A204.1 (cell line): ENCODE data around the gene HOXD12.

Source experiments
- FAIRE-seq: peaks from 2 replicates; lab custom pipeline; 2012; peaks lifted over from hg19 to GRCh38; lab: Jason Lieb, UNC

Gene HOXD12

GRCh38 chr2:176105078-176105729 is 5.6 kb downstream of the HOXD12 start:
- FAIRE-seq: no peak

DNA sequence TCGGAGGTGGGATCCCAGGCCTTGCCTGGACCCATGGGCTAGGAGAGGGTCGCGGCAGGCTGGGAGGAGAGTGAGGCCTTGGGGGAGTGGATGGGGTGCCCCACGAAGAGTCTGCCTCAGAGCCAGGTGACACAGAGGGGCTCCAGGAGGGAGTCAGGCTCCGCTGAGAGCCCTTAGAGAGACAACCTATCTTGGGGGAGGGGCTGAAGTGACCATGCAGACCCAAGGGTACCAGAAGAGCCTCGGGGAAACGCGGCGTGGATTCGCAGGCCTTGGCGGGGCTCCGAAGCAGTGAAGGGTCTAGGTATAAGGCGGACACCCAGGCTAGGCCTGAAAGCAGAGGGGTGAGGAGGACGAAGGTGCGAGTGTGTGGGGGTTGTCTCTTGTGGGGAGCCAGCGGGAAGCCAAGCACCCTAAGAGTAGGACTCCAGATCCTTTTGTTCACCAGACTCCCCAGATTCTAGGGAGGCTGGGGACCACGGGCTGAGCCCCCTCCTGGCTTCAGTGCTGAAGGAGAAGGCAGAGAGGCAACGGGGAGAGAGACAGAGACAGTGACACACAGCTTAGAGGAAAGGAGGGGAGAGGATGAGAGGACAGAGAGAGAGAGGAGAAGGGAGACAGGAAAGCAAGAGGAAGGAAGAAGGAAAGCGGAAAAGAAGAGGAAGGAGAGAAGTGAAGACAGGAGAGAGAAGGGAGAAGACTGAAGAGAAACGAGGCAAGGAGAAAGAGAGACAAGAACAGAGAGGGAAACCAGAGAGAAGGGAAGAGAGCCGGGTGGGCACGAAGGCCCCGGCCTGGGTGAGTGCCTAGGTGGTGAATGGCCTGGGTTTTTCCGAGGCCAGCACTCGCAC is 6.4 kb downstream of the HOXD12 start:
- no peak for FAIRE-seq

DNA sequence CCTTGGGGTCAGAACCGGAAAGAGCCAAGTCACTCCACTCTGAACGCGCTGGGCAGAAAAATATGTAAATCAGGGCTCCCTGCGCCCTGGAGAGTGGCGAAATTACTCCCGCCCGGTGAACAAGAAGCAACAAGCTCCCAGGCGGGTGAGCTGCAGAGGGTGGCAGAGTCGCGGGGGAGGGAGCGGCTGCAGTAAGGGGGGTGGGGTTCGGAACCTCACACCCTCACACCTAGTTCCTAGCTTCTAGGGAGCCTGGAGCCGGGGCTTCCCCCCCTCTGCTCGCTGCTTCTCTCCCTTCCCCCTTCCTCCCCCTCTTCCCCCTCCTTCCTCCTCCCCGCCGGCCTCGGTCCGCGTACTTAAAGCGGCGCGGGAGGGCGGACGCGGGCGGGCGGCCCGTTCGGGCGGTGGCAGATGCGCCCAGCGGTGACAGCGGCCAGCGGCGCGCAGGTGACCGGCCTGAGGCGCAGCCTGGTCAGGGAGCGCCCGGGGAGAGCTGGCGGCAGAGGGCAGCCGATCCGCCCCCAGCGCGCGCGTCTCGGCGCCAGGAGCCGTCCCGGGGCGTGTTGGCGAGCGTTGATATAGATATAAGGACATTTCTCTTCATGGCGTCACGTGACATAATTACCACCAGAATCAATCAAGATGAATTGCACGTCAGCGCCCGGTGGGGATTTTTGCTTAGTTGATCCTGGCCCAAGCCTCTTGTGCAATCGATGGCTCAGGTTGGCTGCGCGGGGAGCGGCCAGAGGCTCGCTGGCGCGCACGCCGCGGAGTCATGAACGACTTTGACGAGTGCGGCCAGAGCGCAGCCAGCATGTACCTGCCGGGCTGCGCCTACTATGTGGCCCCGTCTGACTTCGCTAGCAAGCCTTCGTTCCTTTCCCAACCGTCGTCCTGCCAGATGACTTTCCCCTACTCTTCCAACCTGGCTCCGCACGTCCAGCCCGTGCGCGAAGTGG is 7.3 kb downstream of the HOXD12 start, which contains the start of gene HOXD11:
HOXD11 (plus strand) TSS at position 700 of the 959 bp plus-strand sequence; CDS start at position 776, 76 bp downstream.
- no peak for FAIRE-seq

DNA sequence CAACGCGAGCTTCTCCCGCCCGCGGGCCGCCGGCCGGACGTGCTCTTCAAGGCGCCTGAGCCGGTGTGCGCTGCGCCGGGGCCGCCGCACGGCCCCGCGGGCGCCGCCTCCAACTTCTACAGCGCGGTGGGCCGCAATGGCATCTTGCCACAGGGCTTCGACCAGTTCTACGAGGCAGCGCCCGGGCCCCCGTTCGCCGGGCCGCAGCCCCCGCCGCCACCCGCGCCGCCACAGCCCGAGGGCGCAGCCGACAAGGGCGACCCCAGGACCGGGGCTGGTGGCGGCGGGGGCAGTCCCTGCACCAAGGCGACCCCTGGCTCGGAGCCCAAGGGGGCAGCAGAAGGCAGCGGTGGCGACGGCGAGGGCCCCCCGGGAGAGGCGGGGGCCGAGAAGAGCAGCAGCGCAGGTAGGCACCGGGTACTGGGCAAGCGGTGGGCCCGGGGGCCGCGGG is 8.2 kb downstream of the HOXD12 start:
- FAIRE-seq: no peak

DNA sequence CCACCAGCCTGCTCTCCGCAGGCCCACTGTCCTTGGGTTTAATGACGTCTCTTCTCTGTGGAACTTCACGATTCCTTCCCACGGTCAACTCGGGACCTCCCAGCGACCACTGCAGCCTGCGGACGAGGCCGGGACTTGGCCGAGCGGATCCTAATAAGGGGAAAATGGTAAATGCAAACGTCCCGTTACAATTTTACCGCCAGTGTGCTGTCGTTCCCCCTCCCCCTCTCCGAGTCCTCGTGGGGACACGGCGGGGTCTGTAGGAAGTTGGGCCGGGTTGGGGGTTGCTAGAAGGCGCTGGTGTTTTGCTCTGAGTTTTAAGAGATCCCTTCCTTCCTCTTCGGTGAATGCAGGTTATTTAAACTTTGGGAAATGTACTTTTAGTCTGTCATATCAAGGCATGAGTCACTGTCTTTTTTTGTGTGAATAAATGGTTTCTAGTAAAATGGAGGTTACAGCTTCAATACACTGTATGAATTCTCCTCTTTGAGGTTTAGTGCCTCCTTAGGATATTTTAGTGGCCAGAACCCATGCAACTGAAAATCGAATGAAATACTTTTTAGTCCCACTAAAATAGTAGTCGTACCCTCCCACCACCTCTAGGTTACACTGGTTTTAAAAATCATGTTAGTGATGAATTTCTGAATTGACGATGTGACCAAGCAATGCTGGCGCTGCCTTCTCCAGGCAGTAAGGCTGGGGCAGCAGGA is 9.8 kb downstream of the HOXD12 start:
- FAIRE-seq: no peak

GRCh38 chr2:176109946-176110345 is 10.4 kb downstream of the HOXD12 start:
- no peak for FAIRE-seq

GRCh38 chr2:176110415-176111308 is 11.1 kb downstream of the HOXD12 start:
- no peak for FAIRE-seq

DNA sequence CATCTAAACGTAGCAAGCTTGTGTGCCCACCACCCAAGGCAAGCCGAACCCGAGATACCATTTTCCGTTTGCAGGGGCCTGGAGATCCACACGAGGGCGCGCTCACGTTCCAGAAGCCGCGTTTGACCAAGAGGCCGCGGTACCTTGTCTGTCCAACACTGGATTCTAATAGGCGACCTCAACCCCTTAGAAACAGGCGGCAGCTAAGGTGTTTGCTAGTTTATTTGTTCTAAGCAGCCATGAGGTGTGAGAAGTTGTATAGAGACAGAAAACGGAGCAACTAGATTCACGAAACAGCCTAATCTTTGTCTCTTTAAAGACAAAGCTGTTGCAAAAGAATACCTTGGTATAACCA is 11.7 kb downstream of the HOXD12 start:
- FAIRE-seq: peak; percentile 41

GRCh38 chr2:176111846-176112374 is 12.3 kb downstream of the HOXD12 start:
- no peak for FAIRE-seq

- no peak for FAIRE-seq
Measured at GRCh38 chr2:176112375-176113302, 13.0 kb downstream of the HOXD12 start.

DNA sequence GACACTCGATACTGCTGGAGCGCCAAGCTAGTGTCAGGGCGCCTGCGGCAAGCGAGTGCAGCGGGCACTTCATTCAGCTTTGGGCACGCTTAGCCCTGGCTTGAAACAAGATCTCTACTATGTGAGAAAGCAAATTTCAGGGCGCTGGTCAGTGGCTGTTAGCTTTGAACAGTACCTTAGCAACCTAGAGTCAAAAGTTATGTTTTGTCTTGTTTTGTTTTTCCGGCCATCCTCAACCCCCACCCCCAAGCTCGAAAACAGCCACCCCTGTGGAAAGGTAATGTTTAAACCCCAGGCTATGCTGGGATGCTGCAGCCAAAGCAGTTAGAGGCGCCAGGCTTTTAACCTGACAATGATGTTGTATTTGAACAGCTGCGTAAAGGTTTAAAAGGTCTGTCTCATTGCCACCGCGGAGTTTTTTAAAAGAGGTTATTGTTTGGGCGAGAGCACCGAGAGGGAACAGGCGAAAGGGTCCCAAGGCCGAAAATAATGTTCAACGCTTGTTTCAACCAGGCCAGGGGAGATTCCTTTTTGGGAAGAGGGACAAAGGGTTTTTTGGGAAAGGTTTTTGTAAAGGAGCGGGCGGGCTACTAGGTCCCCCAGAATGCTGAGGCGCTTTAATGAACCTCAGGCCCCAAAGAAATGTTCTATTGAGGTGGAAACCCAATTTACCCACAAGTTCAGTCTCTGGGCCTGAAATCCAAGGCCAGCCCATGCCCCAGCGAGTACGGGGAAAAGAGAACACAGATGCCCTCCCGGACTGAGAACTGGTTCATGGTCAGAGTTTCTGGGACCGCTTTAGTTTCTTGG is 14.7 kb downstream of the HOXD12 start:
- FAIRE-seq: no peak

DNA sequence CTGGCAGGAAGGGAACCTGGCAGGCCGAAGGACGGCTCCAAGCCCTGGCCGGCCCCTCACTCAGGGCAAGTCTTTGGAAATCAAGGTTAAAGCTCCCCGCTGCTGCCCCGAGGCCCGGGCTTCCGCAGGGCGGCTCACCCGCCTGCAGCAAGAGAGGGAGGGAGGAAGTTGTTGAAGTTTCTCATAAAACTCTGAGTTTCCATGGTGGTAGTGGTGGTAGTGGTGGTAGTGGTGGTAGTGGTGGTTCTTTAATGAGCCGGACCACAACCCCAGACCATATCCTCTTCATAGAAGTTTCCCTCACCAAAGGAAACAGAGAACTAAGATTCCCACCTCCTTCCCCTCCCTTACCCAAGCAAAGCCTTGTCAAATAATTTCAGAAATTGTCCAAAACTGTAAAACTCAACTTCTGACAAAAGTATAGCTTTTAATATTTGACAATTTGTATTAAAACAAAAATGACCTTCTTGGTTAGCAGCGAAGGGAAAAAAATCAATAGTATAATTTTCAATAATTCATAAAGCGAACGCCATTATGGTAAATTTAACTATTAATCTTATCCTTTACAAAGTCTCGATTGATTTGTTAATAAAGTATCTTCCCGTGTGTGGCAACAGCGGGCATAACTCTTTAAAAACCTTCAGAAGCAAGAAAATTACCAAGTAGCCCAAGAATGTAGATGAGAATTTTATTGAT is 15.5 kb downstream of the HOXD12 start:
- no peak for FAIRE-seq

DNA sequence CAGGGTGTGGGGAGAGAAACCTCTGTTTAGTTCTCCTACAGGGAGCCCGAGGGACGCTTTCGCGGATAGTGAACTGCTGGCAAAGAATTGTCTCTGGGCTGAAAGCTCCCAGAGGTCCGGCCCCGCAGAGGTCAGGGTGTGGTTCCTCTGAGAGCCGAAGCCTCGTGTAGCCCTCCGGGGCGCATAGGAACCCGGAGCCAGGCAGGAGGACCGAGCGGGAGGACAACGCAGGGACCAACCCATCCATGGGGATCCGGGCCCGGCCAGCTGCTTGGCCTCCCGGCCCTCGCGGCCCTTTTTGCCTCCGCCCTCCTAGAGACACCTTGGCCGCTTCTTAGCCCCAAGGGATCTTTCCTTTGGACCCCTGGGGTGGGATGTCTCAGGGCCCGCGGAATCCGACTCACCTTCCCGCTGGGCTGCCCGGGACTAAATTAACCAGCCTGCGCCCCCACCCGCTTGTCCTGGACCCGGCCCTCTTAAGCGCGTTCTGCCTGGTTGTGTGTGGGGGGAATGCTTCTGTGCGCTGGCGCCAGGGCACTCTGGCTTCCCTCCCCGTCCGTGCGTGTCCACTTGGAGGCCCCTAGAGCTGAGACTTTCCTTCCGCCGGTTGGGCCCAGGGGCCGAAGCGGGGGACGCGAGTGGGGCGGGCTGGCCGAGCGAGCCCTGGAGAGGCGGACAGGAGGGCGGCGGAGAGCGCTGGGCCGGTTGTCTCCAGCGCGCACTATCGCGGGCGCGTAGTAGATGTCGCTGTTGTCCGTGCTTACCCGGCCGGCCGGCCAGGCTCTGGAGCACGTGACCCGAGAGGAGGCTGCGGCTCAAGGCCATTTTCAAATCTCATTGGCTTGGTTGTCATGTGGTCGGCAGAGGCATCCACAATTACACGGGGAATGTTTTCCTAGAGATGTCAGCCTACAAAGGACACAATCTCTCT is 16.6 kb downstream of the HOXD12 start, which contains the start of gene HOXD10:
HOXD10 (plus strand) TSS at position 896 of the 931 bp plus-strand sequence. CDS start 56 bp downstream, outside the sequence.
- FAIRE-seq: no peak

GRCh38 chr2:176117162-176117822 is 17.7 kb downstream of the HOXD12 start:
- no peak for FAIRE-seq

GRCh38 chr2:176117823-176118371 is 18.3 kb downstream of the HOXD12 start:
- no peak for FAIRE-seq
